Karpas-422 (cell line): Measurements from ENCODE around the gene FMNL2. TPM values are rescaled to one million over a fixed set of nuclear protein-coding genes. Genes with fewer than 3 reads are reported as not detected.

ENCODE experiments used
- DNase-seq: peaks from one replicate; pipeline ENCODE4 v3.0.0-alpha.2; 2015
- H2AFZ ChIP-seq: fragments of 200-600 bp; sonication (generic); 2 replicates; pipeline ENCODE4 v1.6.1; 2014; ENCODE audit warnings: antibody characterized with exemption, low read length, mixed read lengths
- H3K27ac ChIP-seq: fragments of 200-600 bp; sonication (generic); 2 replicates; pipeline ENCODE4 v1.5.1; 2014; ENCODE audit warnings: mild to moderate bottlenecking, low read length, moderate library complexity
- H3K27me3 ChIP-seq: fragments of 200-600 bp; sonication (generic); 2 replicates; pipeline ENCODE4 v1.6.1; 2014; ENCODE audit warnings: low read length, mixed read lengths
- H3K36me3 ChIP-seq: fragments of 200-600 bp; sonication (generic); 2 replicates; pipeline ENCODE4 v1.6.1; 2014; ENCODE audit warnings: low read length, mixed read lengths; ENCODE audit not compliant: insufficient read depth
- H3K4me1 ChIP-seq: fragments of 200-600 bp; sonication (generic); 2 replicates; pipeline ENCODE4 v1.6.1; 2014; ENCODE audit warnings: mild to moderate bottlenecking, low read length, mixed read lengths
- H3K4me2 ChIP-seq: fragments of 200-600 bp; sonication (generic); 2 replicates; pipeline ENCODE4 v1.6.1; 2014; ENCODE audit warnings: low read length, low read depth, mild to moderate bottlenecking; ENCODE audit not compliant: poor library complexity, severe bottlenecking
- H3K4me3 ChIP-seq: fragments of 200-600 bp; sonication (generic); 2 replicates; pipeline ENCODE4 v1.5.1; 2014; ENCODE audit warnings: mild to moderate bottlenecking, antibody characterized with exemption, low read length, mixed read lengths
- H3K79me2 ChIP-seq: fragments of 200-600 bp; sonication (generic); 2 replicates; pipeline ENCODE4 v1.6.1; 2014; ENCODE audit warnings: mild to moderate bottlenecking, low read length, mixed read lengths
- H3K9ac ChIP-seq: fragments of 200-600 bp; sonication (generic); 2 replicates; pipeline ENCODE4 v1.6.0; 2014; ENCODE audit warnings: low read length
- H3K9me2 ChIP-seq: fragments of 200-600 bp; sonication (generic), shearing (Covaris generic); replicated peaks from 2 replicates; pipeline ENCODE4 v1.6.0; 2014; ENCODE audit warnings: mild to moderate bottlenecking, low read length, moderate library complexity; ENCODE audit not compliant: insufficient read depth
- H3K9me3 ChIP-seq: fragments of 300-700, 200-600 bp; sonication (generic); 2 replicates; pipeline ENCODE4 v1.6.1; 2014; ENCODE audit warnings: low read length, mixed read lengths
- H4K20me1 ChIP-seq: fragments of 200-600 bp; sonication (generic); 2 replicates; pipeline ENCODE4 v1.6.1; 2014; ENCODE audit warnings: mild to moderate bottlenecking, antibody characterized with exemption, low read length, low read depth; ENCODE audit not compliant: insufficient read depth
- total RNA-seq: library from RNA; depleted of rRNA; stranded (reverse); fragments of >200 nt; shearing (Covaris generic); gene quantifications from 2 replicates; pipeline ENCODE4 v1.2.3, GENCODE V29; 2014; ENCODE audit warnings: low replicate concordance

The FMNL2 gene
- total RNA-seq, 1 experiment from 2014 or later: 3.2 TPM

DNA sequence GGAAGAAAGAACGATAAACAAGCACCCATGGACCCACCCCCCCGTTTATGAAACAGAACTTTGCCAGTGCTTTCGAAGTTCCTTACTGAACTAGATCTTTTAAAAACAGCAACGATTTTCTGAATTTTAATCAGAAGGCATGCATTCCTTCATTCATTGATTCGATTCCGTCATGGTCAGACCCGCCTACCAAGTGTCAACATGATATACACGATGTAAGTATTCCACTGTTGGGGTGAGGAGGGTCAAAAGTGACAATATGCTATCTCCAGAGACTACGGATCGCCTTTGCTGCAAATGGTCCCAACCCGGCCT, 316 bp upstream of the FMNL2 start:
- H3K9me3 ChIP-seq: no peaks in the 10 kb centered on the region
- H3K9me2 ChIP-seq: no peaks in the 10 kb centered on the region
- peak overlapping the region; percentile 78 for H3K4me3 ChIP-seq
- H3K27me3 ChIP-seq: no peaks in the 10 kb centered on the region
- no peak overlapping the region for H3K27ac ChIP-seq
- peak overlapping the region; percentile 84 for H3K4me2 ChIP-seq
- H3K4me1 ChIP-seq: peaks cover 15% of the 10 kb centered on the region
- no peaks in the 10 kb centered on the region for H3K36me3 ChIP-seq
- H3K79me2 ChIP-seq: no peaks in the 10 kb centered on the region
- peak overlapping the region; percentile 98 for H2AFZ ChIP-seq
- H4K20me1 ChIP-seq: no peaks in the 10 kb centered on the region
- DNase-seq: no peak
- peak overlapping the region; percentile 68 for H3K9ac ChIP-seq

DNA sequence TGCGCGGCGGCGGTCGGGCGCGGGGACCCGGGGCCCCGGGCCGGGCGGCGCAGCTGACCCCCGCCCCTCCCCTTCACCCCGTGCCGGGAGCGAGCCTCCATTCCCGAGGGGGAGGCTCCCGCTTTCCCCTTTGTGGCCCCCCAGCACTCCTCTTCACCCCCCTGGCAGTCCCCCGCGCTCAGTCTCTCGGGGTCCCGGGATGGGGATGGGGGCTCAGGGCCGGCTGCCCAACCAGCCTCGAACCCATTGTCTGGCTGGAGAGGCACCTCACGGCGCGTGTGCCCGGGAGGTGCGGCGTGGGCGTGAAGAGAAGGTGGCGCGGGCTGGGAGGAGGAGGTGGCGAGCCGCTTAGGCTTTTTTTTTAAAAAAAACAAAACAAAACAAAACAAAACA, 748 bp downstream of the FMNL2 start:
- no peak overlapping the region for H3K27ac ChIP-seq
- H3K4me2 ChIP-seq: peak overlapping the region; percentile 84
- no peaks in the 10 kb centered on the region for H3K79me2 ChIP-seq
- H2AFZ ChIP-seq: peak overlapping the region; percentile 98; the same call in 1 of the 2 replicates
- no peaks in the 10 kb centered on the region for H3K9me2 ChIP-seq
- no peaks in the 10 kb centered on the region for H3K9me3 ChIP-seq
- H3K9ac ChIP-seq: peak overlapping the region; percentile 68
- H3K27me3 ChIP-seq: no peaks in the 10 kb centered on the region
- no peak for DNase-seq
- peaks cover 15% of the 10 kb centered on the region for H3K4me1 ChIP-seq
- H3K4me3 ChIP-seq: peak overlapping the region; percentile 78
- H3K36me3 ChIP-seq: no peaks in the 10 kb centered on the region
- no peaks in the 10 kb centered on the region for H4K20me1 ChIP-seq

DNA sequence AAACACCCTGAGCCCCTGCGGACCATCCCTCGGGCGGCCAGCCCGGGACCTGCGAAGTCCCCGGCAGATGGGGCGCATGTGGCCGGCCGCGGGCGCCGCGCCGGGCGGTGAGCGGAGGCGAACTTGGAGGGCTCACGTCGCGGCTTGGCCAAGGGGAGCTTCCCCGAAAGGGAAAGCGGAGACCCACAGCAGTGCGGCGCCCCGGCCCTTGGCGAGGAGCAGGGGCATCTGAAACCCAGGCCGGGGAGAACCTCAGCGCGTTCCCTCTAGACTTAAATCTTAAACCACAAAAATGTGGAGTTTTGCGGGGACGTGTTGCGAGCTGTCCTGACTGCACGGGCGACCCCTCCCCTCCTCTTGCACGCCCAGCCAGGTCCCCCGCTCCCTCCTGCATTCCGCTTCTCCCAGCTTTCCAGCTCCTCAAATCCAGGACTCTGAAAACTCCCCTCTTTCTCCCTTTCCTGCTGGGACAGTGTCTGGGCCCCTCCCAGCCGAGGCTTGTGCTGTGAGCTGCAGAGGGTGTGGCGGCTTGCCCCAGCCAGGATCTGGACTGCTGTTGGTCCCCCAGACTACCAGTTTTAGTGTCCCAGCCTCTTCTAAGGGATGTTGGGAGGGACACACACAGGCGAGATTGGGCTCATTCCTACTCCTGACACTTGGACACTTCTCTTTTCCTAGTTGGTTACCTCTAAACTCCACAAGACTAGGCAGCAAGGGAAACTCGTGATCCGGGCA, 1.3 kb downstream of the FMNL2 start:
- H3K27me3 ChIP-seq: no peaks in the 10 kb centered on the region
- H3K27ac ChIP-seq: no peak overlapping the region
- no peaks in the 10 kb centered on the region for H3K9me2 ChIP-seq
- H3K4me1 ChIP-seq: peaks cover 15% of the 10 kb centered on the region
- H3K4me3 ChIP-seq: peak overlapping the region; percentile 78; the same call in 1 of the 2 replicates
- no peak overlapping the region for H2AFZ ChIP-seq
- no peaks in the 10 kb centered on the region for H3K36me3 ChIP-seq
- no peak for DNase-seq
- H3K4me2 ChIP-seq: peak overlapping the region; percentile 84
- H3K9me3 ChIP-seq: no peaks in the 10 kb centered on the region
- H3K79me2 ChIP-seq: no peaks in the 10 kb centered on the region
- no peaks in the 10 kb centered on the region for H4K20me1 ChIP-seq
- H3K9ac ChIP-seq: peak overlapping the region; percentile 68; the same call in 1 of the 2 replicates

DNA sequence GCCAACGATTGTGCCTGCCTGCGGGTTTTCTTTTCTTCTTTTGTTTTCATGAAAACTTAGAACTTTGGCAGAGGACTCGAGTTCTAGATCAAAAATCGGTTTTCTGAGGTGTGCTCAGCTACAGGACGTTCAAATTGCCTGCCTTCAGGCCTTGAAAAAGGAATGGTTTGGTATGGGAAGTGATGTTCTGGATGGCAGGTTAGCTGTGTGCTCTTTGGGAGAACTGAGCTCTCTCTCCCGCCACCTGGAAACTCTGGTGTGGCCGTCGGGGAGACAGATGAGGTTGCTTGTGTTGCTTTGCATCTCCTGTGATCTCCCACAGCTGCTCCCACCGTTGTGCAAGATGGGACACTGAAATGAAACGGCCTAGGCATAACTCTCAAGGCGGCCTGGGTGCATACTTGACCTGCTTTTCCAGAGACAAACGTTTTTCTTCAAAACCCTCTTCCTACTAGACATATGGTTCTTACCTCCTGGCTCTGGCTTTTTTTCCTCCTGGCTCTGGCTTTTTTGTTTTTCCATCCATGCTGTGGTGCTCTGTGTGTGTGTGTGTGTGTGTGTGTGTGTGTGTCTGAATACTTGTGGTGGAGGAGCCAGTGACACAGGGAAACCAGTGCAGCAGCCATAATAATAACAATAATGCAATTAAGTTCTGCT, 2.0 kb downstream of the FMNL2 start:
- Histone ChIP-seq H3K4me3 (no peak overlapping the region), H2AFZ (no peak overlapping the region)
- DNase-seq: no peak

DNA sequence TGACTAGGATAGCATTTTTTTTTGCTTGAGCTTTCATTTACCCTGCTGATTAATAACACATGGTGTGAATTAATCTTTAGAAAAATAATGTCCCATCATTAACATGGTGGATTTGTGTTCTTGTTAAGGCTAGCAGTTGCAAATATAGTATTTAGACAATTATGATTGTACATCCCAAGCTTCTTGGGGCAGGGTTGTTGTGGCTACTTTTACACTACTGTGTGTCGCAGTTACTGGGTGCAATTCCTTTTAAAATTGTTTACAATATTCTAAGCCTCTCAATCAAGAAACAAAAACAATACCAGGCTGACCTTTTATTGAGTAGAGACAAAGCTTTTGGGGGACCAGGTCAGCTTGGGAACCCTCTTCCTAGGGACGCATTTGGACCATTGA, 2.5 kb downstream of the FMNL2 start:
- Histone ChIP-seq H3K4me2 (no peak overlapping the region), H2AFZ (no peak overlapping the region), H3K79me2 (no peaks in the 10 kb centered on the region), H4K20me1 (no peaks in the 10 kb centered on the region), H3K9ac (no peak overlapping the region), H3K4me3 (no peak overlapping the region), H3K36me3 (no peaks in the 10 kb centered on the region), H3K9me2 (no peaks in the 10 kb centered on the region), H3K27me3 (0 out of 2 replicates have a peak, but pooled peaks cover 4% of the 10 kb centered on the region), H3K27ac (no peak overlapping the region), H3K4me1 (peaks cover 15% of the 10 kb centered on the region), H3K9me3 (no peaks in the 10 kb centered on the region)
- DNase-seq: no peak

More for the DNA sequence above, 2.0 kb downstream of the FMNL2 start:
- H3K9me2 ChIP-seq: no peaks in the 10 kb centered on the region
- H3K27me3 ChIP-seq: 0 out of 2 replicates have a peak, but pooled peaks cover 4% of the 10 kb centered on the region
- peaks cover 15% of the 10 kb centered on the region for H3K4me1 ChIP-seq
- H3K4me2 ChIP-seq: no peak overlapping the region
- H3K36me3 ChIP-seq: no peaks in the 10 kb centered on the region
- H3K79me2 ChIP-seq: no peaks in the 10 kb centered on the region
- H3K27ac ChIP-seq: no peak overlapping the region
- no peaks in the 10 kb centered on the region for H3K9me3 ChIP-seq
- no peak overlapping the region for H3K9ac ChIP-seq
- H4K20me1 ChIP-seq: no peaks in the 10 kb centered on the region

DNA sequence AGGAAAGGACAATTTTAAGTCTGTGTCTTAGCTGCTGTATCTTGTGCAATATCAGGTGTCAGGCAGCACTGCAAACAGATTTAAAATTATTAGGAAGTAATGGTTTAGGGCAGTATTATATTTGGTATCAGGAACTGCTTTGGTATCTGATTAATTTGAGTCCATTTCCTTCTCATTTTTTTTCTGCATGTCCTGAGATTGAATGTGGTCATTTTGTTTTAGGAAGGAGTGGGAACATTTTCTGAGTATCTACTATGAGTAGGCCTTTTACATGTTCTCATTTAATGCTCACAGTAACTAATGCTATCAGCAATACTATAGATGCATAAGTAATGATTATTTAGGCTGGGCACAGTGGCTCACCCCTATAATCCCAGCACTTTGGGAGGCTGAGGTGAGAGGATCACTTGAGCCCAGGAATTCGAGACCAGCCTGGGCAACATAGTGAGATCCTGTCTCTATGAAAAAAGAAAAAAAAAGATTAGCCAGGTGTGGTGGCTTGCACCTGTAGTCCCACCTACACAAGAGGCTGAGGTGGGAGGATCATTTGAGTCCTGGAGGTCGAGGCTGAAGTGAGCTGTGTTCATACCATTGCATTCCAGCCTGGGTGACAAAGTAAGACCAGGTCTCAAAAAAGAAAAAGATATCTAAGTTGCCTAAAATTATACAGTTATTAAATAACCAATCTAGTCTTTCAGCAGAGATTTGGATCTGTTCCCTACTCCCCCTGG, 4.7 kb downstream of the FMNL2 start:
- 0 out of 2 replicates have a peak, but pooled peaks cover 4% of the 10 kb centered on the region for H3K27me3 ChIP-seq
- no peaks in the 10 kb centered on the region for H3K79me2 ChIP-seq
- DNase-seq: no peak
- H3K4me2 ChIP-seq: no peak overlapping the region
- H3K9me2 ChIP-seq: no peaks in the 10 kb centered on the region
- no peak overlapping the region for H2AFZ ChIP-seq
- H3K4me3 ChIP-seq: no peak overlapping the region
- no peaks in the 10 kb centered on the region for H4K20me1 ChIP-seq
- H3K27ac ChIP-seq: no peak overlapping the region
- H3K4me1 ChIP-seq: peaks cover 10% of the 10 kb centered on the region
- H3K9me3 ChIP-seq: no peaks in the 10 kb centered on the region
- no peaks in the 10 kb centered on the region for H3K36me3 ChIP-seq
- no peak overlapping the region for H3K9ac ChIP-seq

DNA sequence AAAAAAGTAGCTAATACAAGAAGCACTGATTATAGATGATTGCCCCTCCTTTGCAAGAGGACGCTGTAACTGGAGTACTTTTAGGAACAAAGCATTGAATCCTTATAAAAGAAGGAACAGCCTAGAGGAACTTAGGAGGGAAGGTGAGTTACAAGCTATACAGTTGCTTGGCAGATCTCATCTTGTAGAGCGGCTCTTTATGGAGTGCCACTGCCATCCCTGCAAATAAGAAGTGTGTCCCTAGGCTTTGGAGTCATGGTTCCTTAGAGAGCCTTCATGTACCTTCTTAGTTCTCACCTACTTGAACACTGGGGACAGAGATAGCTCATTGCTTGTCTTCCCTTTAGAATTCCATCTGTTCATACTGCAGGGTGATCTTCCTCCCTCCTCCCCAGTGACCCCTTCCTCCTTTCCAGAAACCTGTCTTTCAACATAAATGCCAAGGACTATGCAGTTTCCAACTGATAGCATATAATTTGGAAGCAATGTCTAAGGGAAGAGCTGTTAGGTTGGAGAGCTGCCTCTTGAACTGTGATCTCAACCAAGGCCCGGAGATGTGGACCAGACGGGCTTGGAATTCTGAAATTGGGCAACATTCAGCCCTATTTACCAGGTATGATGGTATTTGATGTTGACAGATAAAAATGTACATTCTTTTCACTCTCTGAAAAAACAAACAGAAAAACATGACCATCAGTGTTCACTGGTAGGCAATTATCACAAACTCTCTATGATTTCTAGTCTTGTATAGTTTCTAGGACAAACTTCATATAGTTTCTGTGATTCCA, 7.5 kb downstream of the FMNL2 start:
- Histone ChIP-seq H3K4me2 (no peak overlapping the region), H2AFZ (no peak overlapping the region), H3K4me3 (no peak overlapping the region), H3K9me2 (no peaks in the 10 kb centered on the region), H3K27ac (no peak overlapping the region), H3K27me3 (0 out of 2 replicates have a peak, but pooled peaks cover 4% of the 10 kb centered on the region), H4K20me1 (no peaks in the 10 kb centered on the region), H3K9ac (no peak overlapping the region), H3K79me2 (no peaks in the 10 kb centered on the region), H3K9me3 (no peaks in the 10 kb centered on the region), H3K4me1 (no peaks in the 10 kb centered on the region), H3K36me3 (no peaks in the 10 kb centered on the region)
- DNase-seq: no peak
